Raji (cell line): ENCODE data around the gene DTHD1.

ENCODE experiments used
- POLR2A ChIP-seq: IDR thresholded peaks from 2 replicates; pipeline ENCODE4 v1.6.1; 2011; ENCODE audit warnings: low read depth, low read length, control low read depth; ENCODE audit not compliant: insufficient read depth

Gene DTHD1

GRCh38 chr4:36288731-36289426 is 7.5 kb downstream of the DTHD1 start:
- no peak for TF ChIP-seq POLR2A

GRCh38 chr4:36290641-36291040 is 9.2 kb downstream of the DTHD1 start:
- TF ChIP-seq POLR2A, result no peak

- TF ChIP-seq POLR2A, result no peak
These were observed 11.3 kb downstream of the DTHD1 start for GRCh38 chr4:36292556-36293188.

- no peak for TF ChIP-seq POLR2A
These were observed 19.7 kb downstream of the DTHD1 start for GRCh38 chr4:36301127-36301526.

- no peak for TF ChIP-seq POLR2A
These were observed 22.2 kb downstream of the DTHD1 start for GRCh38 chr4:36303426-36304137.

- TF ChIP-seq POLR2A, result no peak
These were observed 22.8 kb downstream of the DTHD1 start for GRCh38 chr4:36304138-36304681.

GRCh38 chr4:36308150-36308549 is 26.7 kb downstream of the DTHD1 start:
- no peak for TF ChIP-seq POLR2A

GRCh38 chr4:36310216-36310615 is 28.8 kb downstream of the DTHD1 start:
- TF ChIP-seq POLR2A, result no peak

GRCh38 chr4:36310793-36311192 is 29.4 kb downstream of the DTHD1 start:
- TF ChIP-seq POLR2A, result no peak

GRCh38 chr4:36312511-36312910 is 31.1 kb downstream of the DTHD1 start:
- TF ChIP-seq POLR2A, result no peak

GRCh38 chr4:36313301-36313700 is 31.9 kb downstream of the DTHD1 start:
- TF ChIP-seq POLR2A, result no peak

- no peak for TF ChIP-seq POLR2A
These were observed 32.3 kb downstream of the DTHD1 start for GRCh38 chr4:36313703-36314102.

- TF ChIP-seq POLR2A, result no peak
These were observed 35.2 kb downstream of the DTHD1 start for GRCh38 chr4:36316607-36317006.

GRCh38 chr4:36317721-36318120 is 36.3 kb downstream of the DTHD1 start:
- no peak for TF ChIP-seq POLR2A

GRCh38 chr4:36320117-36320896 is 38.9 kb downstream of the DTHD1 start:
- TF ChIP-seq POLR2A, result no peak

- no peak for TF ChIP-seq POLR2A
These were observed 39.8 kb downstream of the DTHD1 start for GRCh38 chr4:36321176-36321575.

- TF ChIP-seq POLR2A, result no peak
These were observed 41.5 kb downstream of the DTHD1 start for GRCh38 chr4:36322921-36323354.
